Muscle layer of duodenum (tissue), 2 donors: Measurements from ENCODE around the gene DIP2C.
"Not testable (repeated sequence)": the region's sequence is repeated elsewhere in the genome, so short reads cannot be mapped to it uniquely, and the experiment has no call there.

Experiments
- H3K27ac ChIP-seq: one replicate; pipeline ENCODE4 v1.7.0; 2013; ENCODE audit warnings: mild to moderate bottlenecking, low read length
- H3K27me3 ChIP-seq: one replicate; pipeline ENCODE4 v1.7.0; 2013; ENCODE audit warnings: low read depth, mild to moderate bottlenecking, control low read depth, low read length
- H3K36me3 ChIP-seq, 2 donors: one replicate each; pipeline ENCODE4 v1.7.0; 2013; ENCODE audit warnings: low read length in 2 of 2, control low read depth in 1 of 2, mild to moderate bottlenecking in 1 of 2; ENCODE audit not compliant: insufficient read depth in 2 of 2, control insufficient read depth in 1 of 2
- H3K4me1 ChIP-seq, 2 donors: one replicate each; pipeline ENCODE4 v1.7.0; 2013; ENCODE audit warnings: low read length in 2 of 2, mild to moderate bottlenecking in 2 of 2, control low read depth in 1 of 2, moderate library complexity in 1 of 2; ENCODE audit not compliant: insufficient read depth in 2 of 2, control insufficient read depth in 1 of 2
- H3K4me3 ChIP-seq, 2 donors: one replicate each; pipeline ENCODE4 v1.7.0; 2013; ENCODE audit warnings: low read length in 2 of 2, low read depth in 1 of 2, mild to moderate bottlenecking in 1 of 2
- H3K9me3 ChIP-seq, 2 donors: one replicate each; pipeline ENCODE4 v1.7.0; 2013; ENCODE audit warnings: low read length in 2 of 2, control low read depth in 1 of 2, mild to moderate bottlenecking in 1 of 2; ENCODE audit not compliant: control insufficient read depth in 1 of 2
- donor health status: healthy.

DIP2C gene

GRCh38 chr10:681670-682318 lies 7.7 kb downstream of the DIP2C start:
- H3K9me3 ChIP-seq: no peaks in the 10 kb centered on the region
- H3K36me3 ChIP-seq: no peaks in the 10 kb centered on the region
- peaks cover 5 to 45% of the 10 kb centered on the region in 2 donors for H3K4me1 ChIP-seq
- H3K27me3 ChIP-seq: no peaks in the 10 kb centered on the region
- H3K27ac ChIP-seq: no peak overlapping the region
- no peak overlapping the region for H3K4me3 ChIP-seq

- Histone ChIP-seq H3K4me3 (no peak overlapping the region), H3K36me3 (no peaks in the 10 kb centered on the region), H3K27me3 (no peaks in the 10 kb centered on the region), H3K9me3 (no peaks in the 10 kb centered on the region), H3K4me1 (peaks cover 5 to 38% of the 10 kb centered on the region in 2 donors), H3K27ac (no peak overlapping the region)
Measured at GRCh38 chr10:680745-681144, 8.7 kb downstream of the DIP2C start.

GRCh38 chr10:680146-680545 lies 9.3 kb downstream of the DIP2C start:
- Histone ChIP-seq H3K27me3 (no peaks in the 10 kb centered on the region), H3K4me1 (peaks cover 5 to 38% of the 10 kb centered on the region in 2 donors), H3K36me3 (no peaks in the 10 kb centered on the region), H3K4me3 (no peak overlapping the region), H3K27ac (no peak overlapping the region), H3K9me3 (no peaks in the 10 kb centered on the region)

GRCh38 chr10:679556-679955 lies 9.9 kb downstream of the DIP2C start:
- H3K4me3 ChIP-seq: no peak overlapping the region
- H3K4me1 ChIP-seq: peaks cover 5 to 36% of the 10 kb centered on the region in 2 donors
- no peaks in the 10 kb centered on the region for H3K27me3 ChIP-seq
- no peaks in the 10 kb centered on the region for H3K36me3 ChIP-seq
- no peaks in the 10 kb centered on the region for H3K9me3 ChIP-seq
- H3K27ac ChIP-seq: no peak overlapping the region

GRCh38 chr10:678662-679005 lies 10.8 kb downstream of the DIP2C start:
- H3K27me3 ChIP-seq, H3K4me3 ChIP-seq, H3K27ac ChIP-seq, H3K9me3 ChIP-seq, H3K36me3 ChIP-seq: not testable (repeated sequence)
- peaks cover 0 to 30% of the 10 kb centered on the region in 2 donors for H3K4me1 ChIP-seq

- Histone ChIP-seq H3K9me3 (no peaks in the 10 kb centered on the region), H3K4me3 (no peak overlapping the region), H3K27ac (no peak overlapping the region), H3K27me3 (no peaks in the 10 kb centered on the region), H3K4me1 (peaks cover 0 to 30% of the 10 kb centered on the region in 2 donors), H3K36me3 (no peaks in the 10 kb centered on the region)
Measured at GRCh38 chr10:677750-678661, 11.5 kb downstream of the DIP2C start.

GRCh38 chr10:677038-677437 lies 12.4 kb downstream of the DIP2C start:
- peaks cover 0 to 27% of the 10 kb centered on the region in 2 donors for H3K4me1 ChIP-seq
- no peak overlapping the region for H3K27ac ChIP-seq
- no peak overlapping the region for H3K4me3 ChIP-seq
- H3K27me3 ChIP-seq: no peaks in the 10 kb centered on the region
- H3K36me3 ChIP-seq: no peaks in the 10 kb centered on the region
- no peaks in the 10 kb centered on the region for H3K9me3 ChIP-seq

GRCh38 chr10:676178-676577 lies 13.3 kb downstream of the DIP2C start:
- H3K4me1 ChIP-seq: peaks cover 0 to 20% of the 10 kb centered on the region in 2 donors
- H3K36me3 ChIP-seq: no peaks in the 10 kb centered on the region
- no peaks in the 10 kb centered on the region for H3K9me3 ChIP-seq
- H3K27me3 ChIP-seq: no peaks in the 10 kb centered on the region
- no peak overlapping the region for H3K27ac ChIP-seq
- H3K4me3 ChIP-seq: no peak overlapping the region

GRCh38 chr10:675532-675931 lies 13.9 kb downstream of the DIP2C start:
- Histone ChIP-seq H3K27ac (no peak overlapping the region), H3K4me3 (no peak overlapping the region), H3K27me3 (no peaks in the 10 kb centered on the region), H3K9me3 (no peaks in the 10 kb centered on the region), H3K4me1 (peaks cover 0 to 20% of the 10 kb centered on the region in 2 donors), H3K36me3 (no peaks in the 10 kb centered on the region)

GRCh38 chr10:673492-673891 lies 16.0 kb downstream of the DIP2C start:
- Histone ChIP-seq H3K4me3 (no peak overlapping the region), H3K9me3 (no peaks in the 10 kb centered on the region), H3K27me3 (no peaks in the 10 kb centered on the region), H3K4me1 (peaks cover 0 to 19% of the 10 kb centered on the region in 2 donors), H3K36me3 (no peaks in the 10 kb centered on the region), H3K27ac (no peak overlapping the region)

GRCh38 chr10:672992-673391 lies 16.5 kb downstream of the DIP2C start:
- Histone ChIP-seq H3K36me3 (no peaks in the 10 kb centered on the region), H3K9me3 (no peaks in the 10 kb centered on the region), H3K4me3 (no peak overlapping the region), H3K27ac (no peak overlapping the region), H3K4me1 (peaks cover 0 to 14% of the 10 kb centered on the region in 2 donors), H3K27me3 (no peaks in the 10 kb centered on the region)
